Body of pancreas (tissue), 4 donors: ENCODE results near the gene DHX35.

Experiments
- CTCF ChIP-seq, 7 experiments: fragments of 450-650 bp in 4 of 7; fragments of 200-600 bp in 3 of 7; sonication (generic) in 3 of 7; IDR thresholded peaks; one replicate each; pipeline ENCODE4 v1.5.1; 2016 to 2019; ENCODE audit warnings: antibody characterized with exemption in 7 of 7
- POLR2A ChIP-seq, 3 donors: fragments of 450-650 bp; IDR thresholded peaks; one replicate each; pipeline ENCODE4 v1.6.1; 2016; ENCODE audit warnings: antibody characterized with exemption in 3 of 3, mild to moderate bottlenecking in 2 of 3

GRCh38 chr20:38926934-38927616 lies 35.1 kb upstream of the DHX35 start:
- TF ChIP-seq CTCF (IDR thresholded peaks at IDR 0.05) (no peak), POLR2A (IDR thresholded peaks at IDR 0.05) (no peak)
